K562 (cell line): ENCODE measurements around the gene UNC13A. TPM values are rescaled to one million over a fixed set of nuclear protein-coding genes. Genes with fewer than 3 reads are reported as not detected.

Experiments used
- CHD4 ChIP-seq: fragments of 200-600 bp; sonication (generic); IDR thresholded peaks from 3 replicates; pipeline ENCODE4 v1.6.1; 2012; ENCODE audit warnings: low read depth, mild to moderate bottlenecking, mixed read lengths, low read length, inconsistent platforms; ENCODE audit not compliant: insufficient read depth, insufficient replicate concordance, poor library complexity, severe bottlenecking
- MYC ChIP-seq, 2 experiments: fragments of 250-450 bp in 1 of 2; sonication (Bioruptor Pico) in 1 of 2; IDR thresholded peaks; 2 replicates each; pipeline versions ENCODE4 v1.5.1 to v1.6.1; 2012 to 2021; ENCODE audit warnings: low read depth in 2 of 2, borderline replicate concordance in 1 of 2, improper control_type of control experiment in 1 of 2, low read length in 1 of 2, mild to moderate bottlenecking in 1 of 2, moderate library complexity in 1 of 2
- NRF1 ChIP-seq, 2 experiments: fragments of 450-650 bp; IDR thresholded peaks in 1 of 2; conservative IDR thresholded peaks in 1 of 2; 2 replicates each; pipeline ENCODE4 v1.6.1; 2014; ENCODE audit warnings: mild to moderate bottlenecking in 2 of 2
- RREB1 ChIP-seq: fragments of 250-450 bp; sonication (Bioruptor Pico); IDR thresholded peaks from 2 replicates; pipeline ENCODE4 v1.4.0; 2020
- TAF7 ChIP-seq: fragments of 450-650 bp; IDR thresholded peaks from 2 replicates; pipeline ENCODE4 v1.6.1; 2016; ENCODE audit warnings: missing genetic modification characterization, missing compliant biosample characterization
- polyA plus RNA-seq, 8 experiments: library from polyadenylated mRNA; depleted of rRNA in 4 of 8; stranded (reverse) in 5 of 8; unstranded in 3 of 8; fragments of >200 nt; fragmentation: Nextera tagmentation in 2 of 8; fragmentation: Illumina TruSeq in 1 of 8; extraction: Ambion mirVana in 2 of 8; extraction: Trizol in 1 of 8; gene quantifications; 2 replicates each; pipeline versions ENCODE4 v1.2.1 to v1.2.3, GENCODE V29; 2011 to 2014; ENCODE audit warnings: inconsistent platforms in 1 of 8, missing spikeins in 1 of 8
- total RNA-seq, 7 experiments: library from RNA; depleted of rRNA in 6 of 7; stranded (reverse); fragments of >200 nt in 6 of 7; fragmentation: Illumina TruSeq in 2 of 7; extraction: Trizol in 2 of 7; gene quantifications; 2 replicates each; pipeline versions ENCODE4 v1.2.1 to v1.2.3, GENCODE V29; 2011 to 2021; ENCODE audit warnings: low replicate concordance in 1 of 7
- TF ChIP-seq, protein P1 (sequence below), 2 experiments: IDR thresholded peaks; 2 replicates each; pipeline ENCODE4 v1.6.1; 2011; ENCODE audit warnings: borderline replicate concordance in 1 of 2, control low read depth in 1 of 2, low read depth in 1 of 2, low read length in 1 of 2, mild to moderate bottlenecking in 1 of 2, mixed read lengths in 1 of 2, moderate library complexity in 1 of 2; ENCODE audit not compliant: insufficient read depth in 1 of 2, insufficient read length in 1 of 2, poor library complexity in 1 of 2, severe bottlenecking in 1 of 2; ENCODE audit errors: extremely low read depth in 1 of 2
- TF ChIP-seq, protein P2 (sequence below): fragments of 450-650 bp; IDR thresholded peaks from 2 replicates; pipeline ENCODE4 v1.6.1; 2016

Gene UNC13A
- total and polyA plus RNA-seq, 9 of the 15 experiments (the other 6 are each of a cell fraction or from before 2014, with no cell fraction given) = 0.03 to 1.0 (median 0.25) TPM

- 0 out of 2 replicates have a peak, but pooled peaks have one; percentile 64 for TF ChIP-seq RREB1
- TF ChIP-seq, protein P1, sequence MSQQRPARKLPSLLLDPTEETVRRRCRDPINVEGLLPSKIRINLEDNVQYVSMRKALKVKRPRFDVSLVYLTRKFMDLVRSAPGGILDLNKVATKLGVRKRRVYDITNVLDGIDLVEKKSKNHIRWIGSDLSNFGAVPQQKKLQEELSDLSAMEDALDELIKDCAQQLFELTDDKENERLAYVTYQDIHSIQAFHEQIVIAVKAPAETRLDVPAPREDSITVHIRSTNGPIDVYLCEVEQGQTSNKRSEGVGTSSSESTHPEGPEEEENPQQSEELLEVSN (IDR thresholded peaks at IDR 0.05; ENCODE audit: borderline replicate concordance in 1 of 2, extremely low read depth in 1 of 2, insufficient read depth in 1 of 2, insufficient read length in 1 of 2, low read depth in 1 of 2, low read length in 1 of 2, poor library complexity in 1 of 2, severe bottlenecking in 1 of 2) = peak; percentile 50 to 56
- no peak for TF ChIP-seq TAF7 (tag)
- TF ChIP-seq, protein P2, sequence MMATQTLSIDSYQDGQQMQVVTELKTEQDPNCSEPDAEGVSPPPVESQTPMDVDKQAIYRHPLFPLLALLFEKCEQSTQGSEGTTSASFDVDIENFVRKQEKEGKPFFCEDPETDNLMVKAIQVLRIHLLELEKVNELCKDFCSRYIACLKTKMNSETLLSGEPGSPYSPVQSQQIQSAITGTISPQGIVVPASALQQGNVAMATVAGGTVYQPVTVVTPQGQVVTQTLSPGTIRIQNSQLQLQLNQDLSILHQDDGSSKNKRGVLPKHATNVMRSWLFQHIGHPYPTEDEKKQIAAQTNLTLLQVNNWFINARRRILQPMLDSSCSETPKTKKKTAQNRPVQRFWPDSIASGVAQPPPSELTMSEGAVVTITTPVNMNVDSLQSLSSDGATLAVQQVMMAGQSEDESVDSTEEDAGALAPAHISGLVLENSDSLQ = peak; percentile 91
- peak; percentile 77 for TF ChIP-seq MYC (IDR thresholded peaks at IDR 0.05; ENCODE audit: low read depth, low read length)
- no peak for TF ChIP-seq MYC (CRISPR knock-in tag; IDR thresholded peaks at IDR 0.05; ENCODE audit: borderline replicate concordance, low read depth)
- 0 out of 4 replicates have a peak, but pooled peaks of 1 of the 2 experiments have one; percentile 10 for TF ChIP-seq NRF1 (conservative IDR thresholded peaks at IDR 0.05 in 1 of 2, IDR thresholded peaks at IDR 0.05 in 1 of 2)
- TF ChIP-seq CHD4 = peak; percentile 79
These were observed 18.6 kb upstream of the UNC13A start (continued) for GRCh38 chr19:17706750-17707181.
